GM19452 (cell line): Measurements from ENCODE around the gene SMAD7.
"Not testable (repeated sequence)": the region's sequence is repeated elsewhere in the genome, so short reads cannot be mapped to it uniquely, and the experiment has no call there.

Source experiments
- ATAC-seq: cut with Tn5 transposase; IDR thresholded peaks from one replicate; pipeline ENCODE4 v1.9.1; 2021; ENCODE audit not compliant: unreplicated experiment

SMAD7 gene

GRCh38 chr18:48885266-48885923 is 65.4 kb downstream of the SMAD7 start:
- ATAC-seq, result no peak

GRCh38 chr18:48884771-48885170 is 66.0 kb downstream of the SMAD7 start:
- ATAC-seq, result no peak

GRCh38 chr18:48884306-48884705 is 66.5 kb downstream of the SMAD7 start:
- ATAC-seq, result no peak

GRCh38 chr18:48882379-48882778 is 68.4 kb downstream of the SMAD7 start:
- no peak for ATAC-seq

- no peak for ATAC-seq
Measured at GRCh38 chr18:48880931-48881330, 69.8 kb downstream of the SMAD7 start.

- ATAC-seq, result no peak
Measured at GRCh38 chr18:48879008-48879431, 71.7 kb downstream of the SMAD7 start.

GRCh38 chr18:48878471-48878870 is 72.3 kb downstream of the SMAD7 start:
- ATAC-seq, result no peak

- no peak for ATAC-seq
Measured at GRCh38 chr18:48877941-48878340, 72.8 kb downstream of the SMAD7 start.

- no peak for ATAC-seq
Measured at GRCh38 chr18:48876590-48876989, 74.2 kb downstream of the SMAD7 start.

- no peak for ATAC-seq
Measured at GRCh38 chr18:48875942-48876511, 74.7 kb downstream of the SMAD7 start.

GRCh38 chr18:48875314-48875941 is 75.3 kb downstream of the SMAD7 start:
- ATAC-seq, result no peak

GRCh38 chr18:48874701-48875162 is 76.0 kb downstream of the SMAD7 start:
- ATAC-seq, result no peak

GRCh38 chr18:48874233-48874632 is 76.5 kb downstream of the SMAD7 start:
- no peak for ATAC-seq

GRCh38 chr18:48872234-48873145 is 78.3 kb downstream of the SMAD7 start:
- no peak for ATAC-seq

- no peak for ATAC-seq
Measured at GRCh38 chr18:48871391-48872166, 79.2 kb downstream of the SMAD7 start.

GRCh38 chr18:48870926-48871325 is 79.8 kb downstream of the SMAD7 start:
- not testable (repeated sequence) for ATAC-seq
